ENCODE measurements around the gene KLHL6.

The KLHL6 gene

GRCh38 chr3:183502237-183503181, 53.0 kb downstream of the KLHL6 start:
- DNase-seq = peak; percentile 67

GRCh38 chr3:183500981-183501704, 54.4 kb downstream of the KLHL6 start:
- DNase-seq = no peak

GRCh38 chr3:183500319-183500718, 55.2 kb downstream of the KLHL6 start:
- no peak for DNase-seq

- DNase-seq = no peak
Observed at GRCh38 chr3:183498634-183499033, 56.9 kb downstream of the KLHL6 start.

- no peak for DNase-seq
Observed at GRCh38 chr3:183497313-183497712, 58.2 kb downstream of the KLHL6 start.

DNA sequence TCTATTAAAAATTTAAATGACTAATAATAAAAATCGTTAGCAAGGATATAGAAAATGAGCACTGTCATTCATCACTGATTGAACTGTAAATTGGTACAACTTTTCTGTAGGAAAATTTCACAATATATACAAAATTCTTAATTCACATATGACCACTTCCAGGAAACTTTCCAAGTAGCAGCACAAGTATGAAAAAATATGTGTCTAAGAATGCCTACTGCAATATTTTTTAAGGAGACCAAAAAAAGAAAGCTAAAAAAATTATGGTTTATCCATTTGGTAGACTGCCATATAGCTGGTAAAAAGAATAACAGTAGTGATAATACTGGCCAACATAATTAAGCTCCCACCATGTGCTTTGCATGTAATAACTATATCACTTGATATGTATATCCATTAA, 59.2 kb downstream of the KLHL6 start:
- DNase-seq = no peak

GRCh38 chr3:183494341-183494740, 61.2 kb downstream of the KLHL6 start:
- DNase-seq = no peak

DNA sequence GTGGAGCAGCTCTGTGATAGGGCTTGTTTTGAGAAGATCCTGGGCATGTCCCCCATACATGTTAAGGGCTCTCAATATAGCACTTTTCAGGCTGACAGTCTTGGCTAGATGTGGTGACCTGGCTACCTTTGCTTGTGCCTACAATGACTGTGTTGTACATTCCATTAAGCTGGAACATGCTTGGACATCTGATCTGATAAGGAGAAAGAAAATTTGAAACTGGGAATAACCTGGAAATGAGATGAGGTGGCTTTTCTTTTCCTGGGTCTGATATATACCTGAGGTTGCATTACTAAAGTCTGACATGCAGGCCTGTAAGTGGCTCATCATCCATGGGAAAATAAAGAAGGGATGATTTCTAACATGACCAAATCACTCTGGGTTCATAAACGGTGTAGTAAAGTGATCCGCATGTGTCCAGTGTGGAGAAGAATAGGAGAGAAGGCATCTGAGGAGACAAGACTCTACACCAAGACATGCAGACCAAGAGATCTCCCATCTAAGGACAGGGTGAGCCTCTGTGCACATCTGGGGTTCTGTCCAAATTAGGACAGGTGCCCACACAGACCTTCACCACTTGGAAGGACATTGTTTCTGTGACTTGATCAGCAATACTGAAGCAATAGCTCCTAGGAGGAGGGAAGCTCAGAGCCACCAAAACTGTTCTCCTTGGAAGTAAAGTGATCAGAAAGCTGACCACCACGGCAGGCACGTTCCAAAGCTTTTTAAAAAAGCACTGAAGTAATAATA, 62.0 kb downstream of the KLHL6 start:
- DNase-seq = no peak

- no peak for DNase-seq
Observed at GRCh38 chr3:183492849-183493179, 62.7 kb downstream of the KLHL6 start.

- DNase-seq = no peak
Observed at GRCh38 chr3:183491923-183492848, 63.3 kb downstream of the KLHL6 start.

DNA sequence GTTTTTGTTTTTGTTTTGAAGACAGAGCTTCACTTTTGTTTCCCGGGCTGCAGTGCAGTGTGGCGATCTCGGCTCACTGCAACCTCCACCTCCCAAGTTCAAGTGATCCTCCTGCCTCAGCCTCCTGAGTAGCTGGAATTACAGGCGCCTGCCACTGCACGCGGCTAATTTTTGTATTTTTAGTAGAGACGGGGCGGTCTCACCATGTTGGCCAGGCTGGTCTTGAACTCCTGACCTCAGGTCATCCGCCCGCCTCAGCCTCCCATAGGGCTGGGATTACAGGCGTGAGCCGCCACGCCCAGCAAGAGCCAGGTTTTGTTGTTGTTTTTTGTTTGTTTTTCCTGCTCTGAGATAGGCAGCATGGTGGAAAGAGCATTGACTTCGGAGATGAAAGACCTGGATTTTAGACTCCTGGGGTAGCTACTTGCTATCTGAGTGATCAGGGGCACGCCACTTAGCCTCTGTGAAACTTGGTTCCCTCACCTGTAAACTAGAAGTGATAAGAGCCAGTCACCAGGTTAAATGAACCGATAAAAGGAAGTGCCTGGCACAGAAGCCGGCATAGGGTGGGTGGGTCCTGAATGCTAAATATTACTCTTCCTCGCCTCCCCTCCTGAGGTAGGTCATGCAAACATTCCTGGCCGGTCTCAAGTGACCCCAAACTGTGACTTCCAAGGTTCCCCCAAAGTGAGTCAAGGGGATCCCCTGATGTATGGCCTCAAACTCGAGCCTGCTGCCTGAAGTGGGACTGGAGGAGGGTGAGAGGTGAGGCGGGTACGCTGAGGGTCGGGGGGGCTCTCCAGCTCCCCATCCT, 64.2 kb downstream of the KLHL6 start:
- DNase-seq = no peak

DNA sequence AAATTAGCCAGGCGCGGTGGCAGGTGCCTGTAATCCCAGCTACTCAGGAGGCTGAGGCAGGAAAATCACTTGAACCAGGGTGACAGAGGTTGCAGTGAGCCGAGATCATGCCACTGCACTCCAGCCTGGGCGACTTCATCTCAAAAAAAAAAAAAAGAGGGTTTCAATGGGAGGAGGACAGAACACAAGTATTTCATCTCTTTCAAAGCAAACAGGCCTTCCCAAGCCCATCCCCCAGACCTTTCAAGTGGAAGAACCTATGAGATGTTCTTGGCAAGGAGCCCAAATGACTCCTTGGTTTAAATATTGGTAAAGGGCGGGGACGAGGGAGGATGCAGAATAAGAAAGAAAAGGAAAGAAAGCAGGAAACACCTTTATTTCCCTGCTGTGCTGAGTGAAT, 64.9 kb downstream of the KLHL6 start:
- DNase-seq = no peak

- no peak for DNase-seq
Observed at GRCh38 chr3:183490211-183490601, 65.3 kb downstream of the KLHL6 start.

- DNase-seq = no peak
Observed at GRCh38 chr3:183489455-183490210, 65.9 kb downstream of the KLHL6 start.

- no peak for DNase-seq
Observed at GRCh38 chr3:183488343-183488742, 67.2 kb downstream of the KLHL6 start.

DNA sequence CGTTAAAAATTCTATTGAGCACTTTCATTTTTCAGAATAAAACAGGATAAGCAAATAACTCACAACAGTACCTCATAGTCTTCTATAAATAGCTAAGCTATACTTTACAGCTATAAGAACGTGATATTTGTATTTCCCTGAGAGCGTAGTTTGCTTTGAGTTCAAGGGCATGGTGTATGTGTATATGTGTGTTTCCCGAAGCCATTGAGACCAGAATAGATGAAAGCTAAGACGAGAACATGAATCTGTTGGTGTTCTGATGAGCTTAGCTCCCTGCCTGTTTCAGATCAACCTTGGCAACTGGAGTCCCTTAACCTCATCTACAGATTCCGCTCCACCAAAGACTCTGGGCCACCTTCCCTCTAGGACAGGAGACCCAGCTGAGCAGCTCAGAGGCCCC, 67.6 kb downstream of the KLHL6 start:
- DNase-seq = no peak

GRCh38 chr3:183487016-183487415, 68.5 kb downstream of the KLHL6 start:
- no peak for DNase-seq

DNA sequence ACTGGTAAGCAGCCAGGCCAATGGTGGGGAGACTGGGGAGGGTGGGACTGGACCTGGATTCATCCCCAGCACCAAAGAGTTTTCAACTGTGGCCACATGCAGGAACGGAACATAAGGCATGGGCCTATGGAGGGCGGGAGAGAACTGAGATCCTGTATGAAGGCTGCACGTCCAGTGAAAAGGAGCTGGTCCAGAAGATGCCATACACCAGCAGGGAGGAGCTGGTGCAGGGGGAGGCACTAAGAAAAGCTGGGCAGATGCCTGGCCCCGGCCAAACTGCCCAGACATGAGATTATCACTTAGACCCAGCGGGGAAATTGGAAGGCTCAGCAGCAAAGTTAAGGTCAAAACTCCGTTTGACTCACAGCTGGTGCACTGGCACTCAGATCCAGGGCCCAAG, 69.0 kb downstream of the KLHL6 start:
- DNase-seq = no peak

- DNase-seq = no peak
Observed at GRCh38 chr3:183485585-183485984, 69.9 kb downstream of the KLHL6 start.

GRCh38 chr3:183485093-183485492, 70.4 kb downstream of the KLHL6 start:
- DNase-seq = no peak
